GM18907 (cell line): ENCODE results near the gene HYCC2.
A peak's percentile ranks its signal among the peaks of the same experiment; 100 is the strongest.
"Not testable (repeated sequence)": the region's sequence is repeated elsewhere in the genome, so short reads cannot be mapped to it uniquely, and the experiment has no call there.

Source experiments
- ATAC-seq: cut with Tn5 transposase; IDR thresholded peaks from one replicate; pipeline ENCODE4 v1.9.1; 2021; ENCODE audit warnings: mild to moderate bottlenecking, moderate library complexity; ENCODE audit not compliant: unreplicated experiment

Gene HYCC2

DNA sequence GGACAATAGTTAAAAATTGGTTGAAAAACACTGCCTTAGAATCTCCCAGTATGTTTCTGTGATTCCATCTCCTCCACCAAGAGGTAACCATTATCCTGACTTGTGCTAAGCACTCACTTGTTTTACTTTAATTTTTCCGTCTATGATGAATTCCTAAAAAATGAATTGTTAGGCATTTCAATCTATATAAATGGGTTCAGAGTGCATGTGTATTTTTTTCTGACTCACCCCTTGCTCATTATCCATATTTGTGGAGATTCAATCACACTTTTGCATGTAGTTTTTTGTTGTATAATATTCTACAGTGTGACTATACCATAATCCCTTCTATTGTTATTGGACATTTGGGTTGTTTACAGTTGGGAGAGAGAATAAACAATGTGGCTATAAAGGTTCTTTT lies 1.6 kb upstream of the HYCC2 start:
- no peak for ATAC-seq

DNA sequence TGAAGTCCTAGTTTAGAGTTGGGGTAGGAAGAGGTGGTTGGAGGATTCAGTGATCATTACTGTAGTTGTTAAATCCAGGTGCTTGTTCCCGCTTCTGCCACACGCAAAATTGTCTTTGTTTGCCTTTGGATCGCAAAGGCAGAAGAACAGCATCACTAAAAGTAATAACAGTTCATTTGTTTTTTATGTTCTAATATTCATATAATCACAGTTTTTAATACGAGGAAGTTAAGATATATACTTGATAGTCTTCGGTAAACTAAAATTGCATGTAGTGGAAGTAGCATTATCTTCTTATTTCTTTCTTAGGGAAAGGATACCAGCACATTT lies 695 bp upstream of the HYCC2 start:
- ATAC-seq, result peak; percentile 11

DNA sequence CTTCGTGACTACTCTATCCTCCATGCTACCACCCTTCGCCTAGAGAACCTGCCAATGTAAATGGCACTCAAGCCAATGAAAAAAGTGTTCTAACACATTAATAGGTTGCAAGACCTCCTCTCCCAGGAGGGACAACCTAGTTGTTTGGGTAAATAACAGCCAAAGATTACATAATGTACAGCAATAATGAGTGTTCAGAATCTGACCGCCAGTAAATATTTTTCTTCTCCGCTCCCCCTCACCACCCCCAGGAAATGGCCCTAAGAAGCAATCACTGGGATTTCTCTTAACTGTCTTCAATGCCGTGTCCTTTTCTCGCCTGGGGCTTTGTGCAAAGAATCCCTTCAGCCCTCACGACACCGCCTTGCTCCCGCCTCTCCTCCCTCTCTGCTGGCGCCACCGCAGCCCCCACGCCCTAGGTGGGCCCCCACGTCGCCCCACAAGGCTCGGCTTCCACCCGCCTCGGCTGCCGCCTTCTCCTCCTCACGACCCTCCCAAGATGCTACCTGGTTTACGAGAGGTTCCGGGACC lies 458 bp downstream of the HYCC2 start:
- peak; percentile 23 for ATAC-seq

DNA sequence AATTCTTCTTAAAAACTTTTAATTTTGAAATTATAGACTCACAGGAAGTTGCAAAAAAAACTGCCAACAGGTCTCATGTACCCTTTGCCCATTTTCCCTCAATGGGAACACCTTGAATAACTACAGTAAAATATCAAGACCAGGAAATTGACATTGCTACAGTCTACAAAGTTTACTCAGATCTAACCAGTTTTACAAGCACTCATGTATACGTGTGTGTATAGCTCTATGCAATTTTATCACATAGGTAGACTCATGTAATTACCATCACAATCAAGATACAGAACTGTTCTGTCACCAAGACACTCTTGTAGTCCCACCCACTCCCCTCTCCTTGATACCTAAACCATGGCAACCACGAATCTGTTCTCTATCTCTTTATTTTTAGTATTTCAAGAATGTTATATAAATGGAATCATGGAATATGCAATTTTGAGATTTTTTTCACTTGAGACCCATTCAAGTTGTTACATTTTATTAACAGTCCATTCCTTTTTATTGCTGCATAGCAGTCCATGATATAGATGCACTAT lies 6.6 kb downstream of the HYCC2 start:
- ATAC-seq, result no peak

DNA sequence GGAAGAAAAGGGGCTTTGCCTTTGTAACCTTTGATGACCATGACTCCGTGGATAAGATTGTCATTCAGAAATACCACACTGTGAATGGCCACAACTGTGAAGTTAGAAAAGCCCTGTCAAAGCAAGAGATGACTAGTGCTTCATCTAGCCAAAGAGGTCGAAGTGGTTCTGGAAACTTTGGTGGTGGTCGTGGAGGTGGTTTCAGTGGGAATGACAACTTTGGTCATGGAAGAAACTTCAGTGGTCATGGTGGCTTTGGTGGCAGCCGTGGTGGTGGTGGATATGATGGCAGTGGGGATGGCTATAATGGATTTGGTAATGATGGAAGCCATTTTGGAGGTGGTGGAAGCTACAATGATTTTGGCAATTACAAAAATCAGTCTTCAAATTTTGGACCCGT lies 8.0 kb downstream of the HYCC2 start:
- not testable (repeated sequence) for ATAC-seq

DNA sequence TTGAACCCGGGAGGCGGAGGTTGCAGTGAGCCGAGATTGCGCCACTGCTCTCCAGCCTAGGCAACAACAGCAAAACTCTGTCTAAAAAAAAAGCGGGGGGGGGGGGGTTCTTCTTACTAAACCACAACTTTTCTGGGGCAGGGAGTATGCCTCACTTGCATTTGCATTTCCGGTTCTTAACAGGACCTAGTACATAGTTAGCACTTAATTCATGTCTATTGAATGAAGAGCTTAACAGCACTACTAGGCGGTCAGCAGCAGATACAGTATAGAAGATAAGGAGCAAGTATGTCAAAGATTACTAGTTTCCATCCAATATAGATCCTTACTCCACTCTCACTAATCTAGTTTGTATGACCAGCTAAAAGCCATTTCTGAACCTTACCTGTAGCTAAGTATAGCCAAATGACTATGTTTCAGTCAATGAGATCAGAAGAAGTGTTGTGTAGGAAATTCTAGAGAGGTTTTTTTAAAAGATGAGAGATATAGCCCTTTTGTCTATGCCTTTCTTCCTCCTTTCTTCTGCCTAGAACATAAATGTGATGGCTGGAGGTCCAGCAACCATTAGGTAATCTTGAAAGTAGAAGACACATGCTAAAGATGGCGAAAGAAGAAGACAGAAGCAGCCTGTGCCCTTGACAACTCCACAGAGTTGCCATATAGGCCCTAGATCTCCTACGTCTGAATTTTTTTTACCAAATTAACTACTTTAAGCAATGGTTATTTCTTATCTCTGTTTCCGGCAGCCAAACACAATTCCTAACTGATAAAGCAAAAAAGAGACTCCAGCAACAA lies 11.3 kb downstream of the HYCC2 start:
- no peak for ATAC-seq

DNA sequence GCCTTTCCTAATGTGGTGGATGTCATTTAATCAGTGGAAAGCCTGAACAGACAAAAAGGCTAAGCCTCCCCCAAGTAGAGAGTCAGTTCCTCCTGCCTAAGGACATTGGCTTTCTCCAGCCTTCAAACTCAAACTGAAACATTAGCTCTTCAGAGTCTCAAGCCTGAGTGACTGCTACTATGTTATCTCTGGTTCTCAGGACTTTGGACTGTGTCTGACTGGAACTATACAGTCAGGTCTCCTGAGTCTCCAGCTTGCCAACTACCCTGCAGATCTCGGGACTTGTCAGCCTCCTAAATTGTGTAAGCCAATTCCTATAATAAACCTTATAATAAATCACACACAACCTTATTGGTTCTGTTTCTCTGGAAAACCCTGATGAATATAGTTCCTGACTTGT lies 12.6 kb downstream of the HYCC2 start:
- no peak for ATAC-seq

DNA sequence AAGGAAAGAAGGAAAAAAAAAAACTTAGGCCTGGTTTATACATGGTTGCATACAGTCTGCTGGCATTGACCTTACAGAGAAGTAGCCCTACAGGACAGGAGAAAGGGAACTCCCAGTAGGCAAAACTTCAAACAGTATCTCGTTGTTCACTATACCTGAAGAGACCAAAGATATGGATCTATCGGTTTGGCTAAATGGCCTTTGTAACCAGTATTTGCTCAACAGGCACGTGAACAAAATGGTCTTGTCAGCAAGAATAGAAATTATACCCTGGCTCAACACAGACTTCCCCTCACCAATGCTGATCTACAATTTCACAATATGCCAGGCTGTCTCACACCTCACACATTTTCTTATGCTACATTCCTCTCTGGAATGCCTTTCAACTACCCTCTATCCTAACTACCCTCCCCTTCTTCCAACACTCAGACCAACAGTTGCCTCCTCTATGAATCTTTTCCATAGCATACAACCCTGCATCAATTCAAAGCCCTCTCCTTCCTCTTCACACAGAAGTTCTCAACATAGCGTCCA lies 13.7 kb downstream of the HYCC2 start:
- no peak for ATAC-seq

DNA sequence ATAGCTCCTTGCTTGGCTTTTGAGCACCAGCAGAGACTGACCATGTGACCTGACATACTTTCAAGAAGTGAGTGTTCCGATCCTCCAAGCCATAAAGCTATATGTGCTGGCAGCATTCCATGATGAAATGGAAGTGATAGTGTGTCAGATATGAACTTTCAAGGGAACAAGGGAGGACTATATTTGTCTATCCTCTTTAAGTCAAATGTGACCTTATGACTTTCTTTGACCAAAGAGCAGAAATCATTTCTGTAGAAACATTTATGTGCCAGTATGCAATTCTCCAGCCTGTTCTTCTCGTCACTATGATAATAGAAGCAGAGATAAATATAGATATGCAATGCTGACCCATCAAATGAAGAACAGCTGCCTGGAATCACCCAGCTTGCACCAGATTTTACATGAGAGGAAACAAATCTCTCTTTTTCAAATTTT lies 14.4 kb downstream of the HYCC2 start:
- ATAC-seq, result no peak

DNA sequence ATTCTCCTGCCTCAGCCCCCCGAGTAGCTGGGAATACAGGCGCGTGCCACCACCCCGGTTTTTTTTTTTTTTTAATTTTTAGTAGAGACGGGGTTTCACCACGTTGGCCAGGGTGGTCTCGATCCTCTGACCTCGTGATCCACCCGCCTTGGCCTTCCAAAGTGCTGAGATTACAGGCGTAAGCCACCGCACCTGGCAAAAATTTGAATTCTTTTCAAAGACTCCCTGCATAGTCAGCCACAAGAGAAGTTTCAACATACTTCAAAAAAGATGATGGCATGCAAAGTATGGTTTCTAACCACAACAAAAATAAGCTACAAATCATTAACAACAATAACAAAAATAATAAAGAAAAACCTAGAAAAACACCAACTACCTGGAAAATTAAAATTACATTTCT lies 22.0 kb downstream of the HYCC2 start:
- ATAC-seq, result no peak

DNA sequence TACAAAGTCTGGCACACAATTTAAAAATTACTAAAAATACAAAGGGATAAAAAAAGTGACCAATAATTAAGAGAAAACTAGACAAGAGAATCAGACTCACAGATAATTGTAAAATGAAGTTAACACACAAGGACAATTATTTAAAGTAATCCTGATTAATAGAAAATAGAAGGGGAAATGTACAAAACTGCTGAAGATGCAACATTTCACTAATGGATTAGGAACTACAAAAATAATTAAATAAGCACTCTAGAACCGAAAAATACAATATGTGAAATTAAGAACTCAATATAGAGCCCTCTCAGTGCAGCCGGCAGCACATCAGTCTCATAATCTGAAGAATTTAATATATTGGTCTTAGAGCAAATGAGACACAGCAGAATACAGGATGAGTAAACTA lies 24.6 kb downstream of the HYCC2 start:
- no peak for ATAC-seq

DNA sequence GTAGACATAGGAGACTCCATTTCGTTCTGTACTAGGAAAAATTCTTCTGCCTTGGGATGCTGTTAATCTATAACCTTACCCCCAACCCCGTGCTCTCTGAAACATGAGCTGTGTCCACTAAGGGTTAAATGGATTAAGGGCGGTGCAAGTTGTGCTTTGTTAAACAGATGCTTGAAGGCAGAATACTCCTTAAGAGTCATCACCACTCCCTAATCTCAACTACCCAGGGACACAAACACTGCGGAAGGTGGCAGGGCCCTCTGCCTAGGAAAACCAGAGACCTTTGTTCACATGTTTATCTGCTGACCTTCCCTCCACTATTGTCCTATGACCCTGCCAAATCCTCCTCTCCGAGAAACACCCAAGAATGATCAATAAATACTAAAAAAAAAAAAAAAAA lies 28.4 kb downstream of the HYCC2 start:
- not testable (repeated sequence) for ATAC-seq

DNA sequence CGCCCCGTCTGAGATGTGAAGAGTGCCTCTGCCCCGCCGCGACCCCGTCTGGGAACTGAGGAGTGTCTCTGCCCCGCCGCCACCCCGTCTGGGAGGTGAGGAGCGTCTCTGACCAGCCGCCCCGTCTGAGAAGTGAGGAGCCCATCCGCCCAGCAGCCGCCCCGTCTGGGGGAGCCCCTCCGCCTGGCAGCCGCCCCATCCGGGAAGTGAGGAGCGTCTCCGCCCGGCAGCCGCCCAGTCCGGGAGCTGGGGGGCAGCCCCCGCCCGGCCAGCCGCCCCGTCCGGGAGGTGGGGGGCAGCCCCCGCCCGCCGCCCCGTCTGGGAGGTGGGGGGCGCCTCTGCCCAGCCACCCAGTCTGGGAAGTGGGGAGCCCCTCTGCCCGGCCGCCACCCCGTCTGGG lies 29.0 kb downstream of the HYCC2 start:
- ATAC-seq, result not testable (repeated sequence)

DNA sequence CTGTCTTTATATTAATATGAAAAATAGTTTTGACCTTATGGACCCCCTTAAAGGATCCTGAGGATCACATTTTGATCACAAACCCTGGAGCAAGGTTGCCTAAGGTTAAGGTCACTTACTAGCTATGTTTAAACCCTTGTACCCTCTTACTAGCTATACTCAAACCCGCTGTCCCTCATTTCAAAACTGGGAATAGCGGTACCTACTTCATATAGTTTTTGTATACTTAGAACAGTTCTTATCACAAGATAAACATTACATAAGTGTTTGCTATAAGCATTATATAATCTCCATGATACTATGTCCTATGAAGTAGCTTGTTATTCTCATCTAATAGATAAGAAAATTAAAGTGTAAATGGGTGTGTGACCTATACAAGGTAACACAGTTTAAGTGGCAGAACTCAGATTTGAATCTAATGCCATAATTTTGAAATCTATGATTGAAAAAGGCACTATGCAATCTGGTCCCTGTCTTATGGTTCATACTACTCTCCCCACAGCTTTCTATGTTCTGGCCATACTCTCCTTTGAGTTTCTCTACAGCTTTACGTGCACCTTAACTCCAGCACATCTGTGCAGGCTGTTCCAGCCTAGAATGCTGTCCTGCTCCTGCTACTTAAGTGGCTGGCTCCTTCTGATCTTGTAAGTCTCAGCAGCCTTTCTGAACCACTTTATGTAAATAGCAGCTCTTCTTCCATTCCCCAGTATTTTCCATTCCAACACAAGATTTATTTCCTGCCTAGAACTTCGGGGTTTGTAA lies 30.4 kb downstream of the HYCC2 start:
- ATAC-seq, result no peak

DNA sequence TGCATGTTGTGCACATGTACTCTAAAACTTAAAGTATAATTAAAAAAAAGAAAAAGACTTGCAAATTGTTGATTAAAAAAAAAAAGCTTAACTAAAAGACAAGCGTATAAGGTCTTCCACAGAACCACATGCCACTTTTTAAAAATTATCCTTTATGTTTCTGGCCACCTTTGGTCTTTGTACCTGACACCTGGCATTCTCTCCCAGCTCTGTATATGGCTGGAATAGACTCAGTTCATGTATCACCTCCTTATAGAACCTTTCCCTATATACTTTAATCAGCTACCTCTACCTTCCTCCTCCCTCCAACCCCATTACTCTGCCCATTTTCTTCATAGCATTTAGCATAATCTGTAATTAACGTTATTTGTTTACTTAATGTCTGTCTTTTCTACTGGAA lies 32.6 kb downstream of the HYCC2 start:
- ATAC-seq, result no peak

DNA sequence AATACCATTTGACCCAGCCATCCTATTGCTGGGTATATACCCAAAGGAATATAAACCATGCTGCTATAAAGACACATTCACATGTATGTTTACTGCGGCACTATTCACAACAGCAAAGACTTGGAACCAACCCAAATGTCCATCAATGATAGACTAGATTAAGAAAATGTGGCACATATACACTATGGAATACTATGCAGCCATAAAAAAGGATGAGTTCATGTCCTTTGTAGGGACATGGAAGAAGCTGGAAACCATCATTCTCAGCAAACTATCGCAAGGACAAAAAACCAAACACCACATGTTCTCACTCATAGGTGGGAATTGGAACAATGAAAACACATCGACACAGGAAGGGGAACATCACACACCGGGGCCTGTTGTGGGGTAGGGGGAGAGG lies 33.1 kb downstream of the HYCC2 start:
- ATAC-seq, result not testable (repeated sequence)

DNA sequence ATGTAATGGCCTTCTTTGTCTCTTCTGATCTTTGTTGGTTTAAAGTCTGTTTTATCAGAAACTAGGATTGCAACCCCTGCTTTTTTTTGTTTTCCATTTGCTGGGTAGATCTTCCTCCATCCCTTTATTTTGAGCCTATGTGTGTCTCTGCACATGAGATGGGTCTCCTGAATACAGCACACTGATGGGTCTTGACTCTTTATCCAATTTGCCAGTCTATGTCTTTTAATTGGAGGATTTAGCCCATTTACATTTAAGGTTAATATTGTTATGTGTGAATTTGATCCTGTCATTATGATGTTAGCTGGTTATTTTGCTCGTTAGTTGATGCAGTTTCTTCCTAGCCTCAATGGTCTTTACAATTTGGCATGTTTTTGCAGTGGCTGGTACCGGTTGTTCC lies 37.1 kb downstream of the HYCC2 start:
- not testable (repeated sequence) for ATAC-seq

DNA sequence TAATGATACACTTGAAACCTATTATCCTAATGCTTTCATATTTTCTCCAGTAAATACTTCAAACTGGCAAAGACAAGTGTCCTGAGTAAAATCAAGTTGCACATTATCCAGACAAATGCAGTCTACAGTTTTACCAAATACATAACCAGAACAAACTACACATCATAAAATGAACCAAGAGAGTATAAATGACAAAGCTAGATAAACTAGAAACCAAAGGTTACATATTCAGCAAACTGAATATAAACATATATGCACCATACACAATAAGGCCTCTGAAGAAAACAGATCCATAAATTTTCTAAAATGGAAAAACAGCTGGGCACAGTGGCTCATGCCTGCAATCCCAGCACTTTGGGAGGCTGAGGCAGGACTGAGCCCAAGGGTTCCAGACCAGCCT lies 47.0 kb downstream of the HYCC2 start:
- no peak for ATAC-seq

DNA sequence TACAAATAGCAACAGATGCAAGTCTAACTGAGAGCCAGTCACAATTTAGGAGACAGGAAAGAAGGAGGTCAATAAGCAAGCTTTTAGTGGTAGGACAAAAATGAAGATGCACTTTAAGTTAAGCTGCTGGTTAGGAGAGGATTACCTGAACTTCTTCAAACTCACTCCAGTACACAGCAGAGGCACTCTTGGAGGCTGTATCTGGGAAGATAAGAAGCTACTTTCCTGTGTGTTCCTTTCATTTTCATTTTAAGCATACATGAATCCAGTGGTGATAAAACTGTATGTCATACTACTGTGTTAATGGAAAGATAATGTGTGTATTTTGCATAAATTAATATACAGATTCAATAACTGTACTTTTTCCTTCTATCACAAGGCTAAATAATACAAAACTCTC lies 49.6 kb downstream of the HYCC2 start:
- peak; percentile 49 for ATAC-seq
